Activated CD4-positive, alpha-beta T cell treated with anti-CD3 and anti-CD28 coated beads, Interleukin-2, amount 50 U/mL, for 48 hours (primary cell): ENCODE data around the gene COG5.

Experiments
- DNase-seq, 2 experiments: peaks; one replicate each; pipeline ENCODE4 v3.0.0-alpha.2; 2020

Gene COG5

GRCh38 chr7:107387573-107388219, 176.0 kb downstream of the COG5 start:
- DNase-seq, result no peak

GRCh38 chr7:107387128-107387527, 176.6 kb downstream of the COG5 start:
- DNase-seq, result no peak

- DNase-seq, result no peak
Measured at GRCh38 chr7:107386548-107387102, 177.1 kb downstream of the COG5 start.

- DNase-seq, result no peak
Measured at GRCh38 chr7:107384025-107384424, 179.7 kb downstream of the COG5 start.

GRCh38 chr7:107383203-107383602, 180.5 kb downstream of the COG5 start:
- no peak for DNase-seq

GRCh38 chr7:107381453-107381852, 182.3 kb downstream of the COG5 start:
- no peak for DNase-seq

- no peak for DNase-seq
Measured at GRCh38 chr7:107373354-107373753, 190.4 kb downstream of the COG5 start.

- DNase-seq, result no peak
Measured at GRCh38 chr7:107372298-107372697, 191.4 kb downstream of the COG5 start.

GRCh38 chr7:107370816-107371215, 192.9 kb downstream of the COG5 start:
- DNase-seq, result no peak

GRCh38 chr7:107364787-107365186, 198.9 kb downstream of the COG5 start:
- DNase-seq, result no peak

- no peak for DNase-seq
Measured at GRCh38 chr7:107359520-107360316, 204.0 kb downstream of the COG5 start.

GRCh38 chr7:107355616-107356015, 208.1 kb downstream of the COG5 start:
- no peak for DNase-seq

GRCh38 chr7:107354640-107355039, 209.1 kb downstream of the COG5 start:
- DNase-seq, result no peak

GRCh38 chr7:107353701-107354100, 210.0 kb downstream of the COG5 start:
- DNase-seq, result no peak

- DNase-seq, result no peak
Measured at GRCh38 chr7:107345898-107346297, 217.8 kb downstream of the COG5 start.

GRCh38 chr7:107344799-107345198, 218.9 kb downstream of the COG5 start:
- no peak for DNase-seq

GRCh38 chr7:107344286-107344685, 219.4 kb downstream of the COG5 start:
- no peak for DNase-seq

GRCh38 chr7:107338080-107338479, 225.6 kb downstream of the COG5 start:
- DNase-seq, result no peak

- no peak for DNase-seq
Measured at GRCh38 chr7:107332488-107333269, 231.0 kb downstream of the COG5 start.

- no peak for DNase-seq
Measured at GRCh38 chr7:107330478-107330877, 233.2 kb downstream of the COG5 start.

- no peak for DNase-seq
Measured at GRCh38 chr7:107327986-107328569, 235.6 kb downstream of the COG5 start.

- DNase-seq, result no peak
Measured at GRCh38 chr7:107326061-107326460, 237.7 kb downstream of the COG5 start.

GRCh38 chr7:107322015-107322414, 241.7 kb downstream of the COG5 start:
- DNase-seq, result no peak
